ENCODE data around the gene PYGL.
A peak's percentile ranks its signal among the peaks of the same experiment; 100 is the strongest.
"Not testable (repeated sequence)": the region's sequence is repeated elsewhere in the genome, so short reads cannot be mapped to it uniquely, and the experiment has no call there.

Gene PYGL

DNA sequence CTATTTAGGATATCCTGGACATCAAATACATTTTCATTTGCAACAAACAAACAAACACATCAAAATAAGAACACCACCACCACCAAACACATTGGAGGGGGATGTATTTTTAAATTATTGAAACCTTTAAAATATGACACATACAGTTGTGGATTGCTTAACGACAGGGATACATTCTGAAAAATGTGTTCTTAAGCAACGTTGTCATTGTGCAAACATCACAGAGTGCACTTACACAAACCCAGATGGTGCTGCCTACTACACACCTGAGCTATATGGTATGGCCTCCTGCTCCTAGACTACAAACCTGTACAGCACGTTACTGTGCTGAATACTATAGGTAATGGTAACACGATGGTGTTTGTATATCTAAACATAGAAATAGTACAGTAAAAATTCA is 19.4 kb downstream of the PYGL start:
- DNase-seq: peak; percentile 5

DNA sequence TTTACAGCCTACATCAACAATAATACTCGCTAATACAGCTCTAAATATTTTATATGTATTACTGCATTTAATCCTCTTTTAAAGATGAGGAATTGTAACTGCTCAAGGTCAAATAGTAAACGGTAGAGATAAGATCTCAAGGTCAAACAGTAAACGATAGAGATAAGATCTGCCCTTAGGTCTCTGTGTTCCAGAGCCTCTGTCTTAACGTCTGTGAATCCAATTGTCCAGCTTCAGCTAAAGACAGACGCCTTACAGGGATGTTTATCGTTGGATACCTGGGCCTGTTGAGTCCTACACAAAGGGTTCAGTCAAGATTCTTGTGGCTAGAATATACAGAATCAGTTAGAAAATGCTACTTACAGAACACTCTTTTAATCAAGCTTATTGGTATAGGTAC is 20.0 kb downstream of the PYGL start:
- DNase-seq: no peak

DNA sequence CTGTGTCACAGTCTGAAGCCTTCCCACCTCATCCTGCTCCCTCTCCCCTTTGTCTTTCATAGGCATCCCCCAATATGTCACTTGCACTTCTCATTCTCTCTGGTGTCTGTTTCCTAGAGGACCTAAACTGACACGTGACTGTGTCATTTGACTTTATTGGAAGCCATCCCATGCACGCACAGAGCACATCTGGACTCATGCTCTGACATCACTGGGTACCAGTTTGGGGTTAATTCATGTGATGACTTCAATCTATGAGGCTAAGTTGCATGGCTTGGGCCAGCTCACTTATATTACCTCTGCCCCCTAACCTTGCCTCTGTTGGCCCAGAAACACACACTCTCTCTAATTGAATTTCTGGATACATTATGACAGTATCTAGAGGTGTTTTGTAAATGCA is 21.5 kb downstream of the PYGL start:
- DNase-seq: no peak

DNA sequence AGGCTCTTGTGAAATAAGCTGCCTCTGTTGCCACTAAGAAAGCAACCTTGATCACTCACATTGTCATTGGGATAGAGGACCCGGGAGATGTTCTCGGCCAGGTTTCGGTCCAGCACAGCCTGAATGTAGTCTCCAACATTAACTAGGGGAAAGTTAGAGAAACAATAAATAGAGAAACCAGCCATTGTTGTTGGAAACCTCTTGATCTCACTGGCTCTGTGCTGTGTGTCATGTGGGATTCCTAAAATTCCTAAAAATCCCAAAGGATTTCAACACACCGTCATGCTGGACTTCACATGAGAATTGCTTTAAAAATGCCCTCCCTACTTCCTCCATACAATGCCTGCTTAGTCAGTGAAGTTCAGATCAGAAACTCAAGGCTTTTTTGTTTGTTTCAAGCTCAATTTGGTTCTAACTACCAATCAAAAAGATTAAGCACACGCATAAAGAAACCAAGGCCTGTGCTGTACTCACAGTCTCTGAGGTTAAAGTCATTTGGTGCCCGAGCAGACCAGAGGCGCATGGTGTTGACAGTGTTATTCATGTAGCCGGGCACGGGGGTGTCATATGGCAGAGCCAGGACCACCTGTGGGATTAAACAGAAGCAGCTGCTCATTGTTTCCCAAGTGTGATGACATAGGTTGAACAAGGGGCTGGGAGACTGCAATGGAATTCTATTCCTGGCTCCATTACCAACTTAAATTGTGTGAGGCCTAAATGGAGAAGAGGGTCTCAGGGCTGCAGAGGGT is 23.6 kb downstream of the PYGL start:
- DNase-seq: no peak

DNA sequence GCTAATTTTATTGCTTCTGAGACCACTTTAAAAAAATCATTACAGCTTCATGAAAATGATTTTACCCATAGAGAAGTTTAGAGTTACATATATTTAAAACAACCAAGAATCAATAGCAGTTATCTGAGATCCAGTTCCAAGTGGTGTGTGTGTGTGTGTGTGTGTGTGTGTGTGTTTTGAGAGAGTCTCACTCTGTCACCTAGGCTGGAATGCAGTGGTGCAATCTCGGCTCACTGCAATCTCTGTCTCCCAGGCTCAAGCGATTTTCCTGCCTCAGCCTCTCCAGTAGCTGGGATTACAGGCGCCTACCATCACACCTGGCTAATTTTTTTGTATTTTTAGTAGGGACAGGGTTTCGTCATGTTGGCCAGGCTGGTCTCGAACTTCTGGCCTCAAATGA is 24.8 kb downstream of the PYGL start:
- DNase-seq: not testable (repeated sequence)

DNA sequence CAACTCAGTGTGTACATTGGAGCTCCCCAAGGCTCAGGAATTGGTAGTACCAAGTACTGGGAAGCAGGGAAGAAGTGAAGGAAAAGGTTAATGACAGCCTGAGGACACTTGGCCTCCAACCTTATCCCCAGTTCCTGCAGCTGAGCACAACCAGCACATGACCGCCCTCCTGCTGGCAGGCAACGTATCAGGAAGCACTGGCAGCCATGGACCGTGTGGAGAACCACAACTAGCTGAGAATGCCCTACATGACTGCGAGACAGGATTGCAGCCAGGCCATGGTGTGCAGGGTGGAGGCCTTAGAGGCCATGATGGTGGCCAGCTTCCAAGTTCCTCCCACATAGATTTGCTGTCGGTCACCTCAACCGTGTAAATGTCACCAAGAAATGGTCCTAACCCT is 26.8 kb downstream of the PYGL start:
- DNase-seq: no peak

DNA sequence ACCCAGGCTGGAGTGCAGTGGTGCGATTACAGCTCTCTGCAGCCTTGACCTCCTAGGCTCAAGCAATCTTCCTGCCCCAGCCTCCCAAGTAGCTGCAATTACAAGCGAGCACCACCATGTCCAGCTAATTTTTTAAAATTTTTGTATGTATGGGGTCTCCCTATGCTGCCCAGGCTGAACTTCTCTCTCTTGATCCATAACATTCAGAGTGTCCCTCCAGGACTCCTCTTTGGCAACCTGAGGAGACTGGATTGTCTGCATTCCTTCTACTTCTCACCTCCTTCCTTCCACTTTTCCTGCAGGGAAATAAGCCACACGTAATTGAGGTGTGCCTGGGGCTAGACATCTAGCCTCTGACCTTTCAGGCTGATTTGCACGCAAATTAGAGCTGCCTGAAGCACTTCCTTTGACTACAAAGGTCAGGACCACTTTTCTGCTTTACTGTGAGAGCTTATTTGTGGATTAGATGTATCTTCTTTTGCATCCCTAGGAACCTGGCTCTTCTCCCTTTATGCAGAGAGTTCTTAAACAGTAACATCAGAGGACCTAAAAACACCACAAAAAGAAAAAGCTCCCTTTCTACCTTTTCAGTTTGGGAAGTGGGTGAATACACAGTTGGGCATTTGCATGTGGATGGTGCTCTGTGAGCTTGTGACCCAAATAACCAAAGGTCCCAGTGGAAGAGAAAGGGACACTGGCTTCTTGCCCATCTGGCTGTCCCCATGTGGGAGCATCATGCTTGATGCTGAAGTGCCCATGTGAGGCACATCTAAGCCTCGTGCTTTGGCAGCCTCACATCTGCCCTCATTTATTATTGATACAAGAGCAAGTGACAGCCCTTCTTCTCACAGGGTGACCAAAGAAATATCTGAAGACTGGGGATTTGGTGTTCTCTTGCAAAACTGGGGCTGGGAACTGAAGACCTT is 33.5 kb downstream of the PYGL start:
- DNase-seq: no peak

DNA sequence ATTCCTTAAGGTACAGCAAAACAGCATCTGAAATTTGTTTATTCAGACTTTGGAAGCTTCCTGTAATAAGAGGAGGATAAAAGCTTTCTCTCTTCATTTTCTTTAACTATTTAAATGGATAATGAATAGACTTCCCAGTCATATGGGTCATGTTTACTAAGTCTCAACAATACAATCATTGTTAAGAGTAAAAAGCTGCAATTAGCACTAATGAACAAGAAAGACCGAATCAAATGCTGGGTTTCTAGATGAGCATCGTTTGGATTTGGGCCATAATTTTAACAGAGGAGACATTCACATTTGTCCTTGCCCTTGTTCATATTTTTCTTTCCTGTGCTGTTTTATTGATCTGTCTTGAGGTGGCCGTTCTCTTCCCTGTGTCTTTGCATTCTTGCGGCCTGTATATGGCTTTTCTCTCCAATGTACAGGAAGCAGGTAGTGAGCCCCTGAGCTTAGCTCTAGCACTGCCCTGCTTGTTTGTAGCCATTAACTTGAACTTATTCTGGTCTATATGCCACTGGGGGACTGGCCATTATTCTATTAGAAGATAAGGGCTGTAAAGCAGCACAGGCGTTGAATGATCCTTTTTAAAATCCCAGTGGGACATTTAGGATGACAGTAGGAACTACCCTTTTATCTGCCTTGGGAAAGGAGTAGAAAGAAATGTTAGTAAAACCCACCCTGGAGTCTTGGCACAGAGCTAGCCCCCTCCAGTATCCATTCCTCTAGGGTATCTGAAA is 37.8 kb downstream of the PYGL start:
- no peak for DNase-seq

DNA sequence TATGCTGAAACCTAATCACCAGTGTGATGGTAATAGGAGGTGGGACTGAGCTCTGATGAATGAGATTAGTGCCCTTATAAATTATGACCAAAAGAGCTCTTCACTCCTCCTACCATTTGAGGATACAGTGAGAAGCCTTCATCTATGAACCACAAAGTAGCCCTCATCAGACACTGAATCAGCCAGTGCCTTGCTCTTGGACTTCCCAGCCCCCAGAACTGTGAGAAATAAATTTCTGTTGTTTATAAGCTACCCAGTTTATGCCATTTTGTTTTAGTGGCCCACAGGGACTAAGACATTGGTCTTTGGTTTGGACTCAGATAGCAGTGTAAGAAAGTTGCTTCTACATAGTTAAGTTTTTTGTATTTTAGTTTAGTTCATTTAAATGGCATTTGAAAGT is 39.6 kb downstream of the PYGL start:
- no peak for DNase-seq

DNA sequence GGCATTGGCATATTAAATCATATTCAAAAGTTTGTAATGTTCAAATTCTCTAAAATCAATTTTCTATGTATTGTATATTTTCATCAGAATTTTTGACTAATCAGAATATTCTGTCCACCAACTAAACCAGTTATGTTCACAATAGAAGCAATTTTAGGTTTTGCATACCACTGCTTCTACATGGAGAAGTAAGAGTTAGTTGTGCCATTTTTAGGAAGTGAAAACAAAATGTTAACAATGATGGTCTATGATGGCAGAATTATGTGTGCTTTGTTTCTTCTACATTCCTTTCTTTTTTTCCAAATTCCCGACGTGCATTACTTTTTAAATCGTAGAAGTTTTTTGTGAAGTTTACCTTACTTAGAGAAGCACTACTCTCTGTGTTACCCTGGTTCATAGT is 42.9 kb downstream of the PYGL start:
- DNase-seq: no peak

DNA sequence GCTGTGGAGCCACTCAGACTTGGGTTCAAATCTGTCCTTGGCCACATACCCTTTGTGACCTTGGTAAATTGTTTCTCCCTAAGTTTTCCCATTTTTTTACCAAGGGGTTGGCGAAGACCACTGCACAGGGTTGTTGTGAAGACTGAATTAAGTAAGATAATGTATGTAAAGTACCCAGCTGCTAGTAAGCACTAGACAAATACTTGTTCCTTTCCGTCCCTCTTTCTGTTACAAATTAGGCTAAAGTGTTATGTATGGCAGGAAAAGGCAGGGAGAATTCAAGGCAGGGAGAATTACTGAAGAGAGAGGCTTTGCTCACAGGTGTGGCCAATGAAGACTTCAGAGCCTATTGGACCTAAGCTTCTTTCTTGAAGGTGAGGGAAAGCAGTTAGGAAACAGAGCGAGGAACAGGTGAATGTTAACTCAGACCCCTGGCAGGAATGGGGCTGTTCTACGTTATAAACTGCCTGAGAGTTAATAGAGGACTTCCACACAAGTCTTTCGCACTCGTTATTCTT is 46.6 kb downstream of the PYGL start:
- no peak for DNase-seq

DNA sequence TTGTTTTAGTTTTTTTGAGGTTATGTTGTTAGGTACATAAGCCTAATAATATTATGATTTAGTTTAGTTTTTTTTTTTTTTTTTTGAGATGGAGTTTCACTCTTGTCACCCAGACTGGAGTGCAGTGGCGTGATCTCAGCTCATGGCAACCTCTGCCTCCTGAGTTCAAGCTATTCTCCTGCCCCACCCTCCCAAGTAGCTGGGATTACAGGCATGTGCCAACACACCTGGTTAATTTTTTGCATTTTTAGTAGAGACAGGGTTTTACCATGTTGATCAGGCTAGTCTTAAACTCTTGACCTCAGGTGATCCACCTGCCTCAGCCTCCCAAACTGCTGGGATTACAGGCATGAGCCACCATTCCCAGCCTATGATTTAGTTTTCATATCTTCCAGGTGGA is 47.3 kb downstream of the PYGL start:
- DNase-seq: not testable (repeated sequence)

DNA sequence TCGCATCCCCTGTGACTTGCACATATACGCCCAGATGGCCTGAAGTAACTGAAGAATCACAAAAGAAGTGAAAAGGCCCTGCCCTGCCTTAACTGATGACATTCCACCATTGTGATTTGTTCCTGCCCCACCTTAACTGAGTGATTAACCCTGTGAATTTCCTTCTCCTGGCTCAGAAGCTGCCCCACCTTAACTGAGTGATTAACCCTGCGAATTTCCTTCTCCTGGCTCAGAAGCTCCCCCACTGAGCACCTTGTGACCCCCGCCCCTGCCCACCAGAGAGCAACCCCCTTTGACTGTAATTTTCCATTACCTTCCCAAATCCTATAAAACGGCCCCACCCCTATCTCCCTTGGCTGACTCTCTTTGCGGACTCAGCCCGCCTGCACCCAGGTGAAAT is 47.9 kb downstream of the PYGL start:
- not testable (repeated sequence) for DNase-seq

DNA sequence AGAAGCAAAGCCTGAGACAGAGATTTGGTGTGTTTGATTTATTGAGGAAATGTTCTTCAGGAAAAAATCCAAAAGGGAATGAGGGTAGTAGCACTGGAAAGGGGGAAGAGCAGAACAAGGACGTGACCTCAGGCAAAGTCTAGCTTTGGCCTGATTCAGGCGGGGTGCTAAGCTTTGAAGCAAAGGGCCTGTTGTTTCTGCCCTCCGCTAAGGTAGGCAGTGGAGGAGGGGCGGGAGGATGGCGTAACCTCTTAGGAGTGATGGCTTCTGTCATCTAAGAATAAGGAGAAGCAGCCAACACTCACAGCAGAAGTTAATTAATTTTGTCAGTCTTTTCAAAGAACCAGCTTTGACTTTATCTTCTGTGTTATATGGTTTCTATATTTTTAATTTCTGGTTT is 52.0 kb downstream of the PYGL start:
- no peak for DNase-seq

DNA sequence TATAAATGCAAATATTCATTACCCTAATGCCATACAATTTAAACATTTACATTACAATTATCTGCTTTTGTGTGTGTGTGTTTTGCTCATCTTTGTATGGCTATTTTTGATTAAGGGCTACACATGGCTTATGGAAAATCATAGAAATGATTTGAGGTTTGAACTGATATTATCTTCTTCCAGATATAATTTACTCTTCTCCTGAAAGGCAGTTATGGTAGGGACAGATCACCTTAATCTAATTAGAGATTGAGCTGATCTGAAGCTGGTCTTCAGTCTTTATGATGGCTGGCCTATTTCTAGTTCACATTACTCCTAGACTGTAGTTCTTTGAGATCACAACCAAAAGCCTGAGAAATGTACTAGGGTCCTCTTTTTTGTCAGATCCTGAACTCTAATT is 56.8 kb downstream of the PYGL start:
- no peak for DNase-seq

DNA sequence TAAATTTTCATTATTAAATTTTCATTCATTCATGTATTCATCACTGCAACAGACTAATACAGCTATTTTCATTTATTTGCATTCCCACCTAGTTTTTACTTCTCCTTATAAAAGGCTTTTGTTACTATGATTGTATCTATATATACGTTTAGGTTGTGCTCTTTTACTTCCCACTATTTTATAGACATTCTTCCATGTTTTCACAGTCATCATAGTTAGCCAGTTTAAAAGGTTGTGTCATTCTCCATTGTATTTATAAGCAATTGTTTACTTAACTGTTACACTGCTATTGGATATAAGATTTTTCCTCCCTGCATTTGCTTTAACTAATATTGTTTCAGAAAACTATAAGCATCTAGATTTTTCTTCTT is 60.5 kb downstream of the PYGL start:
- no peak for DNase-seq

DNA sequence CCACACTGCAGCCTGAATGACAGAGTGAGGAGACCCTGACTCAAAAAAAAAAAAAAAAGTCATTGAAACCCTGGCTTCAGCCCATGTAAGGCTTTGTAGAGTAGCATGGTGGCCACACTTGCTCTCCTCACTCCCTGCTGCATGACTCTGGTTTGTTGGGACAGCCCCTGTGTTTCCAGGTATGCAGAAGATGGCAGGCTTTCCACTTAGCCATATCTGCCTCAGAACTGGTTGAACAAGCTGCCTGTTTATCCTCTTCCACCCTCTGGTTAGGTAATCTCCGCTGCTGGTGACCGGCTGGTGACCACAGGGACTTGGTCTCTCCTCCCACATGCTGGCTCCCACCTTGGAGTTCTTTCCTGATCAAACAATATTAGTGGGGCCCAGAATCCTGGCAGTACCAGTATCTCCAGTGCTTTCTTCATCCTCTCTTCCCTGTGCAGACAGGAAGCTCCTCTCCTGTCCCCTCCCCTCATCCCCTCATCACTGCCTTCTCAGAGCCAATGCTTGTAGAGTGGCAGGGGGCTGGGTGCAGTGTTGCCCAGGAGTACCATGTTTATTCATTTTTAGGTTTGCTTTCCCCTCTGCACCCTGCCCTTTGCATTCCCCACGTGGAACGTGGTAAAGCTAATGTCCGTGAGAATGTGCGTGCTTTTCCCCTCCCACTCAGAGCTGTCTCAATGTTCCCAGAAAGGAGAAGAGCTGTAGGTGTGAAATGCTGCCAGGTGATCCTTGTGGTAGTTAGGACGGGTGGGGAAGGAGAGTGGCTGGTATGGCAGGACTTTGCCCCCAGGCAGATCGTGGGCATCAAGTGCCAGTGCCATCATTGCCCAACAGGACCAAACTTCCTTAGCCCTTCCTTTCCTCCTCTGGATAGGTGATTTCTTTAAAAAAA is 61.1 kb downstream of the PYGL start:
- no peak for DNase-seq

DNA sequence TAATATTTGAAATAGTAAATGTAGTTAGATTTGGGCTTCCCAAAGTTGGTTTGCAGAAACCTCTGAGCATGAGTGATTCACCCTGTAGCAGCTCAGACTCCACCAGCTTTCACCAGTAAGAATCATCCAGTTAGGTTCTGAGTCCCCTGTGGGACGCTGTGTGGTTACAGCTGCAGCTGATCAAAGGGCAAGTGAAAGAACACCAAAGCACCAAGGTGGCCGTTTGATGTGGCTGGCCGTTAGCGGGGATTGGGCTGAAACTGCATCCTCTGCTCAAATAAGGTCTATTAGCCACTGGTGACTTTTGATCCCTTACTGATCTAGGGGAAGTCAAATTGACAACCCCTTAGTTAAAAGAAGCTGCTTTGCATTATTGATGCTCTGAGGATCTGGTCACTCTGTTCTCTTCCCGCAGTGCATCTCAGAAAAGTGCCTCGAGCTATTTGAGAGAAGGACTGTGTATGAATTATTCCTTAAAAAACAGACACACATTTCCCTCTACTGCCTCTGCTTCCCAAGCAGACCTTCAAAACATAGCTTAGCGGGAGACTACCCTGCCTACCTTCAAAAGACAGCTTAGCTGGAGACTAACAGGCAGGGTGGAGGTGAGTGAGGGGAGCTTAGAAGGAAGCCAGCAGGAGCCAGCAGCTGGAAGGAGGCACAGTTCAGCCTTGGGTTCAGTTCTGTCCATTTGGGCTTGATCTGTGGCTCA is 68.8 kb downstream of the PYGL start:
- no peak for DNase-seq

DNA sequence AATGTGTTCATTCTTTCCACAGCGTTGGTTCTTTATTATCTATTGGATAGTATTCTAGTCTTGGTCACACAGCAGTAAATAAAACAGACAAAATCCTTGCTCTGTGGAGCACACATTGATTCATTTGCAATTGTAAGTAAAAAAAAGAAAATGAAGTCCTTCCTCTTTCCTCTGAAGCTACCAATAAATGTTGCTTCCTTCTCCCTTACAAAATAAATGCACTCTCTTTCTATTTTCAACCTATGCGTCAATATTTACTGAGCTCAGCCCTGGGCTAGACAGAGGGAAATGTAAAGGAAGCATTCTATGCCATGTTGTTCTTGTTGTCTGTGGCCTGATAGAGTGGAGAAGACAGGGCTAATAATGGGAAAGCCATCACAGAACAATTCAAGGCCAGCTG is 69.5 kb downstream of the PYGL start:
- peak; percentile 9 for DNase-seq

DNA sequence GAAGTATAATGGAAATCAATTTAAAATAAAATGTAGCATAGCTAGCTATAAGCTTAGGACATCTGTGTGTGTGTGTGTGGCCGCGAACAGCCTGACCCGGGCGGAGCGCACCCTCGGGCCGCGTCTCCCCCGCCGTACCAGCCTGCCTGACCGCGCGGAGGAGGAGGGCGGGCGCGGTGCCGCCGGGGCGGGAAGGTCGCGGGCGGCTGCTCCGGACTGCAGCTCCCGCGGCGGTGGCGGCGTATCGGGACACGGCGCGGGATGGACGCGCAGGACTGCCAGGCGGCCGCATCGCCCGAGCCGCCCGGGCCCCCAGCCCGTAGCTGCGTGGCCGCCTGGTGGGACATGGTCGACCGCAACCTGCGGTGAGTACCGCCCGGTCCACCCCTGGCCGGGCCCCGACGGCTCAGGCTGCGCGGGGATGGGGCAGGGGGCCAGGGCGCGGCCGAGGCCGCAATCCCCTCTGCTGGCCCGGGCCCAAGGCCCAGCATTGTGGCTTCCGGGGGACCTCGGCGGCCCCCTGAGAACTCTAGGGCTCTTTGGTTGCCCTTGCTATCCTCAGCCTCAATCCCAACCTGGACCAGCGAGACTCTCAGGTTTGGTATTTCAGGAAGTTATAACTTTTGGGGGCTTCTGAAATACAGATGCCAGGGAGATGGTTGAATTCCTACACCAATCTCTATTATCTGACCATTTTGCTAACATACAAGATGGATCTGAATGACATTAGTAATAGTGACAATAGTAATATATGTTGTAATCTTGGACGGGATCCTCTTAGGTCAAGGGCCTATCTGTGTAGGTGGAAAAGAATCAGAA is 72.2 kb downstream of the PYGL start, which contains the start of gene ABHD12B:
Gene ABHD12B (plus strand): TSS at position 140 of the 819 bp plus-strand sequence. CDS start 122 bp downstream, at position 262.
- DNase-seq: no peak

DNA sequence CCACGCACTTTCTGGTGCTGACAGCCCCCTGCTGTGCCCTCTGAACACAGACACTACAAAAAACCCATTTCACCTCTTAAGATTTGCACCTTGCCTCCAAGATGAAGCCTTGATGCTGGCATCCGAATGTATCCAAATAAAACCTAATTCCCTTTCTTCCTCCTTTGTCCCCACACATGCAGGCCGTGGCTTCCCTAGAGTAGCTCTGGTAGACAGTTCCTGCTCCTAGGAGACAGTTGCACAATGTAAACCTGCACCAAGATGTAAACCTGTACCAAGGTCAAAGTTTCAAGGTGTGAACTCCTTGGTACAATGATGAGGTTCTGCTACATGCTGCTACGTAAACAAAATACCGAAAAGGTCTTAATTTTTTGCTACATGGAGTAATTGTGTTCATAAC is 73.1 kb downstream of the PYGL start:
- DNase-seq: no peak
